Activated CD8-positive, alpha-beta T cell treated with anti-CD3 and anti-CD28 coated beads for 36 hours (primary cell): ENCODE measurements around the gene SOS2. TPM values are rescaled to one million over a fixed set of nuclear protein-coding genes. Genes with fewer than 3 reads are reported as not detected.

Experiments used
- ATAC-seq: fragments of 200-7000 bp; cut with Tn5 transposase; one replicate; pipeline ENCODE4 v1.10.0; 2021; ENCODE audit warnings: mild to moderate bottlenecking, moderate library complexity
- CTCF ChIA-PET: fragments of 350-600 bp; sonication (Branson Sonifier 250); formaldehyde crosslinking; loops from one replicate; lab custom pipeline; 2021; ENCODE audit warnings: antibody characterized with exemption; lab: Charles Lee
- POLR2A ChIA-PET: fragments of 350-600 bp; sonication (Branson Sonifier 250); formaldehyde crosslinking; loops from one replicate; lab custom pipeline; 2021; ENCODE audit warnings: antibody characterized with exemption; lab: Charles Lee
- DNase-seq: peaks from one replicate; pipeline ENCODE4 v3.0.0-alpha.2; 2020
- H3K27ac Mint-ChIP-seq: one replicate; pipeline ENCODE4 v1.8.0; 2021; ENCODE audit warnings: mild to moderate bottlenecking, mixed read lengths
- H3K27me3 Mint-ChIP-seq: one replicate; pipeline ENCODE4 v1.8.0; 2021; ENCODE audit warnings: mixed read lengths
- H3K36me3 Mint-ChIP-seq: one replicate; pipeline ENCODE4 v1.8.0; 2021; ENCODE audit warnings: low read depth, mixed read lengths
- H3K4me1 Mint-ChIP-seq: one replicate; pipeline ENCODE4 v1.8.0; 2021; ENCODE audit warnings: low read depth, mixed read lengths
- H3K4me3 Mint-ChIP-seq: one replicate; pipeline ENCODE4 v1.8.0; 2021; ENCODE audit warnings: mild to moderate bottlenecking, moderate library complexity, mixed read lengths
- H3K9me3 Mint-ChIP-seq: one replicate; pipeline ENCODE4 v1.8.0; 2021; ENCODE audit warnings: mixed read lengths
- intact Hi-C: fragments of 100-400 bp; cut with micrococcal nuclease; formaldehyde crosslinking; loops from one replicate; pipeline ENCODE4 v1.10.0; 2022
- total RNA-seq, 2 experiments: library from RNA; stranded (reverse); gene quantifications; one replicate each; pipeline ENCODE4 v1.2.3, GENCODE V29; 2021
- TF ChIP-seq, protein P1 (sequence below): fragments of 200-600 bp; IDR thresholded peaks from one replicate; pipeline ENCODE4 v1.8.0; 2022; ENCODE audit warnings: antibody characterized with exemption, mild to moderate bottlenecking

Gene SOS2
- total RNA-seq, 2 experiments from 2014 or later = 14.7 to 16.4 TPM

DNA sequence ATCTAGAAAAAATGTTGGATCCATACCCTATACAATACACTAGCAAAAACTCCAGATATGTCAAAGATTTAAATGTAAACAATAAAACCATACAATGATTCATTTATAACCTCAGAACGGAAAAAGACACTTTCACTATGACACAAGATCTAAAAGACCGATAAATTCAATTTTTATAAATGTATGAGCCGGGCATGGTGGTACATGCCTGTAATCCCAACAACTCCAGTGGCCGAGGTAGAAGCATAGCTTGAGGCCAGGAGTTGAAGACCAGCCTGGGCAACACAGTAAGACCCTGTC lies 2.5 kb upstream of the SOS2 start:
- ChIA-PET CTCF (interaction anchor here (1.5 kb wide), 1 partner anchor 88 kb away, joined by 3 read pairs; no protein-coding TSS in a partner anchor), POLR2A (interaction anchor here (0.6 to 1.4 kb wide), 2 partner anchors 87 to 491 kb away, joined by 5 to 6 read pairs; no protein-coding TSS in a partner anchor)
- H3K9me3 Mint-ChIP-seq = peaks cover 11% of the 10 kb centered on the region
- H3K36me3 Mint-ChIP-seq = peaks cover 6% of the 10 kb centered on the region
- H3K4me3 Mint-ChIP-seq = peak overlapping the region; percentile 49
- intact Hi-C loops = loop anchor here (5.0 kb wide), 2 partner anchors 78 to 372 kb away; partner anchors contain the start of genes DMAC2L and L2HGDH
- H3K27me3 Mint-ChIP-seq = no peaks in the 10 kb centered on the region
- TF ChIP-seq, protein P1, sequence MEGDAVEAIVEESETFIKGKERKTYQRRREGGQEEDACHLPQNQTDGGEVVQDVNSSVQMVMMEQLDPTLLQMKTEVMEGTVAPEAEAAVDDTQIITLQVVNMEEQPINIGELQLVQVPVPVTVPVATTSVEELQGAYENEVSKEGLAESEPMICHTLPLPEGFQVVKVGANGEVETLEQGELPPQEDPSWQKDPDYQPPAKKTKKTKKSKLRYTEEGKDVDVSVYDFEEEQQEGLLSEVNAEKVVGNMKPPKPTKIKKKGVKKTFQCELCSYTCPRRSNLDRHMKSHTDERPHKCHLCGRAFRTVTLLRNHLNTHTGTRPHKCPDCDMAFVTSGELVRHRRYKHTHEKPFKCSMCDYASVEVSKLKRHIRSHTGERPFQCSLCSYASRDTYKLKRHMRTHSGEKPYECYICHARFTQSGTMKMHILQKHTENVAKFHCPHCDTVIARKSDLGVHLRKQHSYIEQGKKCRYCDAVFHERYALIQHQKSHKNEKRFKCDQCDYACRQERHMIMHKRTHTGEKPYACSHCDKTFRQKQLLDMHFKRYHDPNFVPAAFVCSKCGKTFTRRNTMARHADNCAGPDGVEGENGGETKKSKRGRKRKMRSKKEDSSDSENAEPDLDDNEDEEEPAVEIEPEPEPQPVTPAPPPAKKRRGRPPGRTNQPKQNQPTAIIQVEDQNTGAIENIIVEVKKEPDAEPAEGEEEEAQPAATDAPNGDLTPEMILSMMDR = no peak
- peak overlapping the region; percentile 62 for H3K27ac Mint-ChIP-seq
- peak; percentile 6 for ATAC-seq
- H3K4me1 Mint-ChIP-seq = peaks cover 26% of the 10 kb centered on the region
- DNase-seq = peak; percentile 14

DNA sequence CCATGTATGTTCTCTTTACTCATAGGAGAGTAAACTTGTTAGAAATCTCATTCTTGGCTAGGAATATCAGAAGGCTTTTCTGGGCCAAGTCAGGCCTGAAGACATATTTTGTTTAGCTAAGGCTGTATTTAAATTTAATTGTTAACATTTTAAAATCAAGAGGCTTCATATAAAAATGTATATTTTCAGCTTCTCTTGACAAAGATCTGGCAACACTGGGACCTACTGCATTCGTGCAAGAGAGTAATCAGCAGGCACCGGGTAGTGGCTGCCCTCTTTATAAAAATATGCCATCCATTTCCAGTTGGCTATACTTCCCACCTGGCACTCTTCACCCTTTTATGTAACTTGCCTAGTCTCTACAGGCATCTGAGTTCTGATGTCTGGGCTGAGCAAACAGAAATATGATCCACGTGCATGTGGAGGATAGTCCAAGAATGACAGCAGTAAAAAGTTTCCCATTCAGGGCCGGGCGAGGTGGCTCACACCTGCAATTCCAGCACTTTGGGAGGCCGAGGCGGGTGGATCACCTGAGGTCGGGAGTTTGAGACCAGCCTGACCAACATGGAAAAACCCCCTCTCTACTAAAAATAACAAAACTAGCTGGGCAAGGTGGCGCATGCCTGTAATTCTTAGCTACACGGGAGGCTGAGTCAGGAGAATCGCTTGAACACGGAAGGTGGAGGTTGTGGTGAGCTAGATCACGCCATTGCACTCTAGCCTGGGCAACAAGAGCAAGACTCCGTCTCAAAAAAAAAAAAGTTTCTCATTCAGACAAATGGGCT lies 2.0 kb upstream of the SOS2 start:
- DNase-seq = peak; percentile 44
- Mint-ChIP-seq H3K9me3 (peaks cover 13% of the 10 kb centered on the region), H3K27ac (peak overlapping the region; percentile 62), H3K4me3 (peak overlapping the region; percentile 49), H3K36me3 (peaks cover 11% of the 10 kb centered on the region), H3K4me1 (peaks cover 29% of the 10 kb centered on the region), H3K27me3 (no peaks in the 10 kb centered on the region)
- CTCF ChIA-PET = interaction anchor here (1.5 kb wide), 1 partner anchor 88 kb away, joined by 3 read pairs; no protein-coding TSS in a partner anchor
- TF ChIP-seq, protein P1 = no peak
- POLR2A ChIA-PET = interaction anchor here (1.4 kb wide), 1 partner anchor 87 kb away, joined by 6 read pairs; no protein-coding TSS in a partner anchor
- intact Hi-C loops = loop anchor here (5.0 kb wide), 2 partner anchors 79 to 371 kb away; partner anchors contain the start of genes DMAC2L and L2HGDH
- ATAC-seq = peak; percentile 2

DNA sequence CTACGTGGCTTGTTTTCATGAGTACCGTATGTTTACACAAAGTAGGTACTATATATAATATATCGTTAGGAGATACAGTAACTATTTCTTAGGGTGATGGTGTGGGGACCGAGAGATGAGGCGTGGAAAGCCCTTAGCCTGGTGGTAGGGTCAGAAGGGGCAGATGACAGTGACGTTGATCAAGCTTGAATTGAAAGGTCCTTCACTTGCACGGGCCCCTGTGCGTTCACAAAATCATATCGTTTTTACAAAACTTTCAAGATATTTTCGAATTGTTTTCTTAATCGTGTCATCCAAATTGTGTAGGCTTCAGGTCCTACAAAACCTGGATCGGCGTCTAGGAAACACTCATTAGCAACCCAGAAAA lies 881 bp upstream of the SOS2 start:
- Mint-ChIP-seq H3K4me1 (peaks cover 29% of the 10 kb centered on the region), H3K4me3 (peak overlapping the region; percentile 73), H3K36me3 (peaks cover 10% of the 10 kb centered on the region), H3K27me3 (no peaks in the 10 kb centered on the region), H3K9me3 (peaks cover 13% of the 10 kb centered on the region), H3K27ac (peak overlapping the region; percentile 16)
- CTCF ChIA-PET = no interaction called here
- ATAC-seq (no peak), DNase-seq (no peak)
- POLR2A ChIA-PET = interaction anchor here (0.7 to 1.4 kb wide), 4 partner anchors 14 to 104 kb away, joined by 3 to 6 read pairs (median 4); no protein-coding TSS in a partner anchor
- TF ChIP-seq, protein P1 = no peak
- intact Hi-C loops = loop anchor here (5.0 kb wide), 2 partner anchors 80 to 370 kb away; partner anchors contain the start of genes DMAC2L and L2HGDH

DNA sequence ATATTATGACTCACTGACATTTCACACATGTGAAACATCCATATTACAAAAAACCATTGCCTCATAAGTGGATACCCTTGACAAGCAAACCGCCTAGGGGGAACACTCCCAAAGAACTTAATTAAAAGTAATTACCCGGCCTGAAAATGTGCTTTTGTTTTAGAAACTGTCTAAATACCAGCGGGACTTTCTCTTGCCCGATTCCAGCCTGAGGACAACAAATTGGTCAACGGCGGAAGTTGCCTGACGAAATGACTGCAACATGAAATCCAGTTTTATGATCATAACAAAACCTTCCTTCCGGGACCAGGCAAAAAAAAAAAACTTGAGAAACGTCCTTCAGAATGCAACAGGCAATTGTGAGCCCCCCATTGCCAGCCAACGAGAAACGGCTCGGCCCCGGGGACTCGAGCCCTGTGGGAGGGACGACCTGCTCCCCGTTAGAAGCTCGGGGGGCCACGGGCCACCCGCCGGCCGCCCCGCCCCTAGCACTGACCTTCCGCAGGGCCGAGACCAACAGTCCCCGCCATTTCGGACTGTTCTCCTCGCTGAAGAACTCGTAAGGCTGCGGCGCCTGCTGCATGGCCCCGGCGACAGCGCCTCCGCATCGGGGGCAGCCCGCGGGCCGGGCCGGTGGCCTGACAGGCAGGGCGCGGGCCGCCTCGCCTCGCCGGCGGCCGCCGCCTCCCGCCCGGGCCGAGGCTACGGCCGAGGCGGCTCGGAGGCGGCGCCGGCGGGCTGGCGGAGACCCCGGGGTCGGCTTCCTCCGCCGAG lies 490 bp downstream of the SOS2 start:
- H3K27ac Mint-ChIP-seq = peak overlapping the region; percentile 91
- TF ChIP-seq, protein P1 = no peak
- H3K9me3 Mint-ChIP-seq = peaks cover 12% of the 10 kb centered on the region
- H3K4me1 Mint-ChIP-seq = peaks cover 40% of the 10 kb centered on the region
- ChIA-PET POLR2A (interaction anchor here (0.7 to 1.2 kb wide), 3 partner anchors 80 to 229 kb away, joined by 4 read pairs; no protein-coding TSS in a partner anchor), CTCF (no interaction called here)
- peaks cover 10% of the 10 kb centered on the region for H3K36me3 Mint-ChIP-seq
- ATAC-seq (peak; percentile 32), DNase-seq (peak; percentile 67)
- no peaks in the 10 kb centered on the region for H3K27me3 Mint-ChIP-seq
- peak overlapping the region; percentile 84 for H3K4me3 Mint-ChIP-seq
- intact Hi-C loops = loop anchor here (5.0 kb wide), 2 partner anchors 81 to 369 kb away; partner anchors contain the start of genes DMAC2L and L2HGDH
